Upper lobe of left lung (tissue), 4 donors: ENCODE results near the gene KMT2C.

Experiments
- POLR2A ChIP-seq, 4 donors: fragments of 450-650 bp; IDR thresholded peaks; one replicate each; pipeline ENCODE4 v1.5.1; 2016 to 2017; ENCODE audit warnings: antibody characterized with exemption in 4 of 4, mild to moderate bottlenecking in 2 of 4
- POLR2AphosphoS5 ChIP-seq, 2 donors: sonication (generic); formaldehyde crosslinking; IDR thresholded peaks; one replicate each; pipeline ENCODE4 v1.5.1; 2017; ENCODE audit warnings: antibody characterized with exemption in 2 of 2
- TF ChIP-seq, protein P1 (sequence below), 6 experiments: fragments of 450-650 bp in 4 of 6; fragments of 200-600 bp in 2 of 6; sonication (generic) in 2 of 6; IDR thresholded peaks; one replicate each; pipeline ENCODE4 v1.5.1; 2016 to 2019; ENCODE audit warnings: antibody characterized with exemption in 6 of 6

DNA sequence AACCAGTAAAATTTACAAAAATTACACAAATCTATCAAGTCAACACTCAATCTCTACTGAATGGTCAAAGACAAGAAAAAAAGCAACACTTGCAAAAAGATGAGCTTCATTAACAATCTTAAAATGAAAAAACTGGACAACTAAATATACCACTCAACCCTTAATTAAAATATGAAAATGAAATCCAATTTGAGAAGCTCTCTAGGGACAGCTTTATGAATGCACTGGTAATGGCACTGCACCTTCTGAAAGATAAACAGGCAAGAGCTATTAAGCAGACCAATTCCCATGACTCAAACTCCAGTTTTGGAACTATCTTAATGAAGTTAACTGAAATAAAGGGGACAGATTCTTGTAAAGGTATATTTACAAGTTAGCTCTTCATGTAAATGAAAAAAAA lies 274.6 kb downstream of the KMT2C start:
- TF ChIP-seq POLR2AphosphoS5 (IDR thresholded peaks at IDR 0.05) = no peak
- TF ChIP-seq POLR2A (IDR thresholded peaks at IDR 0.05) = no peak
- TF ChIP-seq, protein P1, sequence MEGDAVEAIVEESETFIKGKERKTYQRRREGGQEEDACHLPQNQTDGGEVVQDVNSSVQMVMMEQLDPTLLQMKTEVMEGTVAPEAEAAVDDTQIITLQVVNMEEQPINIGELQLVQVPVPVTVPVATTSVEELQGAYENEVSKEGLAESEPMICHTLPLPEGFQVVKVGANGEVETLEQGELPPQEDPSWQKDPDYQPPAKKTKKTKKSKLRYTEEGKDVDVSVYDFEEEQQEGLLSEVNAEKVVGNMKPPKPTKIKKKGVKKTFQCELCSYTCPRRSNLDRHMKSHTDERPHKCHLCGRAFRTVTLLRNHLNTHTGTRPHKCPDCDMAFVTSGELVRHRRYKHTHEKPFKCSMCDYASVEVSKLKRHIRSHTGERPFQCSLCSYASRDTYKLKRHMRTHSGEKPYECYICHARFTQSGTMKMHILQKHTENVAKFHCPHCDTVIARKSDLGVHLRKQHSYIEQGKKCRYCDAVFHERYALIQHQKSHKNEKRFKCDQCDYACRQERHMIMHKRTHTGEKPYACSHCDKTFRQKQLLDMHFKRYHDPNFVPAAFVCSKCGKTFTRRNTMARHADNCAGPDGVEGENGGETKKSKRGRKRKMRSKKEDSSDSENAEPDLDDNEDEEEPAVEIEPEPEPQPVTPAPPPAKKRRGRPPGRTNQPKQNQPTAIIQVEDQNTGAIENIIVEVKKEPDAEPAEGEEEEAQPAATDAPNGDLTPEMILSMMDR (IDR thresholded peaks at IDR 0.05) = no peak
